GM10248 (cell line): ENCODE results near the gene TMEM121.

ENCODE experiments used
- CTCF ChIA-PET: fragments of 300-600 bp; sonication (Branson Sonifier 250); formaldehyde crosslinking; extraction: SDS; loops from one replicate; lab custom pipeline; 2021; ENCODE audit warnings: antibody characterized with exemption; lab: Yijun Ruan, JAX
- POLR2A ChIA-PET: fragments of 350-650 bp; sonication (Branson Sonifier 250); formaldehyde crosslinking; extraction: SDS; loops from one replicate; lab custom pipeline; 2020; ENCODE audit warnings: antibody characterized with exemption; lab: Yijun Ruan, JAX
- DNase-seq: peaks from one replicate; pipeline ENCODE4 v3.0.0; 2012; ENCODE audit errors: extremely low spot score
- CTCF ChIP-seq: IDR thresholded peaks from 2 replicates; pipeline ENCODE4 v1.5.1; 2012; ENCODE audit warnings: mild to moderate bottlenecking, low read depth; ENCODE audit errors: extremely low read depth, missing control alignments, control extremely low read depth

TMEM121 gene

GRCh38 chr14:105502446-105503295 is 23.7 kb upstream of the TMEM121 start:
- POLR2A ChIA-PET: no interaction called here
- DNase-seq: no peak
- no peak for TF ChIP-seq CTCF
- CTCF ChIA-PET: no interaction called here

- no peak for TF ChIP-seq CTCF
- ChIA-PET POLR2A (no interaction called here), CTCF (no interaction called here)
- no peak for DNase-seq
Observed at GRCh38 chr14:105503296-105503640, 23.1 kb upstream of the TMEM121 start.

GRCh38 chr14:105503935-105504692 is 22.3 kb upstream of the TMEM121 start:
- DNase-seq: no peak
- POLR2A ChIA-PET: no interaction called here
- TF ChIP-seq CTCF: no peak
- CTCF ChIA-PET: no interaction called here

GRCh38 chr14:105505101-105505500 is 21.3 kb upstream of the TMEM121 start:
- no peak for TF ChIP-seq CTCF
- POLR2A ChIA-PET: no interaction called here
- CTCF ChIA-PET: no interaction called here

GRCh38 chr14:105507247-105507646 is 19.1 kb upstream of the TMEM121 start:
- POLR2A ChIA-PET: no interaction called here
- CTCF ChIA-PET: interaction anchor here (0.9 kb wide), 1 partner anchor 21 kb away, joined by 5 read pairs; no protein-coding TSS in a partner anchor
- DNase-seq: no peak
- TF ChIP-seq CTCF: no peak

More at GRCh38 chr14:105505101-105505500, 21.3 kb upstream of the TMEM121 start:
- no peak for DNase-seq

GRCh38 chr14:105508069-105508468 is 18.3 kb upstream of the TMEM121 start:
- no peak for TF ChIP-seq CTCF
- POLR2A ChIA-PET: no interaction called here
- CTCF ChIA-PET: no interaction called here
- DNase-seq: no peak
